GM10847 (cell line): ENCODE results near the gene GPRIN3.

ENCODE experiments used
- POLR2A ChIP-seq: IDR thresholded peaks from 2 replicates; pipeline ENCODE4 v1.6.1; 2011; ENCODE audit not compliant: insufficient read length; ENCODE audit errors: extremely low read depth

The GPRIN3 gene

DNA sequence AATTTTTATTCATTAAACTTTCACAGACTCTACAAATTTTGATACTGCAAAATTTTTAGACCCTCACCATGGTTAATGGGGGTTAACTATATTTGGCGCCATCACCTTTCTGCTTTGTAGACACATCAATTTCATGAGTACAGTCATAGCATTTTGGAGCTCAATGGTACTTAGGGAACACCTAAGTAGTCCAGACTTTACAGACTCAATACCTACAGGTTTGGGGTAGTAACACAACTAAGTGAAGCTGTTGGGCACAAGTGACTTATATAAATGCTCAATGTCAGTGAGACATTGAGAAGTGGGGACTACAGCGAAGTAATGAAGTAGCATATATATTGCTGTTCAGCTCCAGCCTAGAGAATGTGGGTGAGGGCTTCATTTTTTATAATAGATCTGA is 7.5 kb downstream of the GPRIN3 start:
- TF ChIP-seq POLR2A = no peak

GRCh38 chr4:89299153-89299791 is 8.3 kb downstream of the GPRIN3 start:
- no peak for TF ChIP-seq POLR2A

GRCh38 chr4:89298788-89299152 is 8.8 kb downstream of the GPRIN3 start:
- TF ChIP-seq POLR2A = no peak

GRCh38 chr4:89298155-89298554 is 9.4 kb downstream of the GPRIN3 start:
- TF ChIP-seq POLR2A = no peak

DNA sequence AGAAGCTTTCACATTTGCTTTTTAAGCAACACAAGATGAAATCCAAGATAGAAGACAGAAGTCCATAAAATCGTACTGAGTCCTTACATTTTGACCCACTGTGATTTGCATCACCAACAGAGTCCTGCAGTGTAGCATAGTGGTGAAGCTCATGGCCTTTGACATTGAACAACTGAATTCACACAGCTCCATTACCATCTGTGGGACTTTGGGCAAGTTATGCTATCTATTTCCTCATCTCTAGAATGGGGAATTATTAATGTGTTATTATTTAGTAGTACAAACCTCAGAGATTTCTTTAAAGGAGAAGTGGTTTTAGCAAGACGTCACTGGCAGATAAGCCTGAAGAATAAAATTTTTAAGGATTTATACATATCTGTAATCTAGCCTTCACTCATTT is 10.7 kb downstream of the GPRIN3 start:
- no peak for TF ChIP-seq POLR2A

- TF ChIP-seq POLR2A = no peak
These were observed 11.2 kb downstream of the GPRIN3 start for GRCh38 chr4:89296399-89296798.

- no peak for TF ChIP-seq POLR2A
These were observed 12.1 kb downstream of the GPRIN3 start for GRCh38 chr4:89295415-89295927.

- TF ChIP-seq POLR2A = no peak
These were observed 12.9 kb downstream of the GPRIN3 start for GRCh38 chr4:89294573-89295269.

GRCh38 chr4:89293299-89293698 is 14.3 kb downstream of the GPRIN3 start:
- TF ChIP-seq POLR2A = no peak

GRCh38 chr4:89290727-89291516 is 16.7 kb downstream of the GPRIN3 start:
- TF ChIP-seq POLR2A = no peak

DNA sequence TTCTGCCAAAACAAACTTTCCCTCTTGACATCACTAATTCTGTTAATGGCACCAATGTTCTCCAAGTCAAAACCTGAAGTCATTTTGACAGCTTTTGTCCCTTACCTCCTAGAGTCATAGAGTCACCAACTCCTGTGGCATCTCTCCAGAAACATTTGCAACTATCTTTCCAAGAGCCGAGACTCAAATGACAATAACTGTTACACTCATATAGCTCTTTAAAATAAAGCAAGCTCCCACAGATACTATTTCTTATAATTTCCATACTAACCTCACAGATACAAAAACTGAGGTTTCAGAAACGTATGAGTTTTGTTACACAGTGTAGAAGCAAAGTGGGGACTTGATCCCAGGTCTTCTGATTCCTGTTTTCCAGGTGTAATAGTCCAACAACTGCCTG is 18.3 kb downstream of the GPRIN3 start:
- no peak for TF ChIP-seq POLR2A

- no peak for TF ChIP-seq POLR2A
These were observed 19.2 kb downstream of the GPRIN3 start for GRCh38 chr4:89288430-89288829.

- no peak for TF ChIP-seq POLR2A
These were observed 19.7 kb downstream of the GPRIN3 start for GRCh38 chr4:89287945-89288344.

GRCh38 chr4:89285745-89286144 is 21.9 kb downstream of the GPRIN3 start:
- TF ChIP-seq POLR2A = no peak

GRCh38 chr4:89284828-89285227 is 22.8 kb downstream of the GPRIN3 start:
- TF ChIP-seq POLR2A = no peak

- TF ChIP-seq POLR2A = no peak
These were observed 23.6 kb downstream of the GPRIN3 start for GRCh38 chr4:89284020-89284424.
